Fibroblast of skin of right biceps (primary cell): Measurements from ENCODE around the gene ITM2C.
A peak's percentile ranks its signal among the peaks of the same experiment; 100 is the strongest.

Experiments
- DNase-seq: peaks from one replicate; pipeline ENCODE4 v3.0.0-alpha.2; 2013

ITM2C gene, protein sequence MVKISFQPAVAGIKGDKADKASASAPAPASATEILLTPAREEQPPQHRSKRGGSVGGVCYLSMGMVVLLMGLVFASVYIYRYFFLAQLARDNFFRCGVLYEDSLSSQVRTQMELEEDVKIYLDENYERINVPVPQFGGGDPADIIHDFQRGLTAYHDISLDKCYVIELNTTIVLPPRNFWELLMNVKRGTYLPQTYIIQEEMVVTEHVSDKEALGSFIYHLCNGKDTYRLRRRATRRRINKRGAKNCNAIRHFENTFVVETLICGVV

DNA sequence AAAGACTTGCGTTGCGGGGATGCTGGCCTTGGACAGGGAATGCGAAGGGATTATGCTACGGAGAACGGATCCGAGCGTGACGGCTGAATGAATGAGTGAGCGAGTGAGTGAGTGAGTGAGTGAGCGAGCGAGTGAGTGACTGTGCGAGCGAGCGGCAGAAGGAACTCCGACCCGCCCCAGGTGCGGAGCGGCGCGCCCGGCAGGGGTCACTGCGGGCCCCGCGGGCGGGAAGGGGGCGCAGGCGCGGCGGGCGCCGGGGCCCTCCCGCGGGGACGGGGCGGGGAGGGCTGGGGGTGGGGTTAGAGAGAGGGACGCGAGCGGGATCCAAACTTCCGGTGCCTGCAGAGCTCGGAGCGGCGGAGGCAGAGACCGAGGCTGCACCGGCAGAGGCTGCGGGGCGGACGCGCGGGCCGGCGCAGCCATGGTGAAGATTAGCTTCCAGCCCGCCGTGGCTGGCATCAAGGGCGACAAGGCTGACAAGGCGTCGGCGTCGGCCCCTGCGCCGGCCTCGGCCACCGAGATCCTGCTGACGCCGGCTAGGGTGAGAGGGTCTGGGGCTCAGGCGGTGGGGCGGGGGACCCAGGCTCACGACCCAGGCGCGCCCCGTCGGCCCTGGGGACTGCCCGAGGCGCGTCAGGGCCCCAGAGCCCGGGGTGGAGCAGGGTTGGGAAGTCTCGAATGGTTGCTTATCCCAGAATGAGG is at the start of gene ITM2C:
Gene ITM2C, plus strand, starts transcription at position 338 of the 702 bp plus-strand sequence. Its CDS starts 84 bp downstream, at position 422.
- DNase-seq = peak; percentile 76

DNA sequence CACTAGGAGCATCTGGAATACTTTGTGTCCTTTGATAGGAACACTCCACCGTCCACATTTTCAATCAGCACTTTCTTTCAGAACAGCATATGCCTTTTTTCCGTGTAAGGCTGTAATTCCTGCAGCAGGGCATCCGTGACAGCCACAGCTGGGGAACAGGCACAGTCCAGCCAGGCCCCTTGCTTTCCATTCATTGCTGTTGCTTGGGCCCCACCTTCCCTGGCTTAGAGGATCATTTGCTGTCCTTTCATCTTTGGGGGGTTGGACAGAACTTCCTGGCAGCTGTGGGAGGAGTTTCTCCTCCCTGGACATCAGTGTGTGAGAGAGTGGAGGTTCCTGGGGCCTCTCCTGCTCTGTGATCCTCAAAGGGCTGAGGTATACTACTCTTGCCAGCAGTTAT is 49.7 kb upstream of the ITM2C start:
- no peak for DNase-seq

DNA sequence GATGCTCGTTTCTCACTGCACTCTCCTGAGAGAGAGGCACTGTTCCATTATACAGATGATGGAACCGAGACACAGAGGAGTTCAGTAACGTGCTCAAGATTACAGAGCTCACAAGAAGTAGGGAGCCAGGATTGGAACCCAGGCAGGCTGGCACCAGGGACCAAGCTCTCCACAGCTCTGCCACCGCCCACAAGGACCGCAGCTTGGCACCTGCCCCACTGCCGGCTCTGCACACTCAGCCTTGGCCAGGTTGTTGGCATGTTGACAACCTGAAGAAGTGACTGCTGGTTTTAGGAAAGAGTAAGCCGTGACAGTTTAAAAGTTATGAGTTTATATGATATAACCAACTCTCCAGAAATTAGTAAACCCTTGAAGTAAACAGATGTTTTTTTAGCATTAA is 48.0 kb upstream of the ITM2C start:
- no peak for DNase-seq

DNA sequence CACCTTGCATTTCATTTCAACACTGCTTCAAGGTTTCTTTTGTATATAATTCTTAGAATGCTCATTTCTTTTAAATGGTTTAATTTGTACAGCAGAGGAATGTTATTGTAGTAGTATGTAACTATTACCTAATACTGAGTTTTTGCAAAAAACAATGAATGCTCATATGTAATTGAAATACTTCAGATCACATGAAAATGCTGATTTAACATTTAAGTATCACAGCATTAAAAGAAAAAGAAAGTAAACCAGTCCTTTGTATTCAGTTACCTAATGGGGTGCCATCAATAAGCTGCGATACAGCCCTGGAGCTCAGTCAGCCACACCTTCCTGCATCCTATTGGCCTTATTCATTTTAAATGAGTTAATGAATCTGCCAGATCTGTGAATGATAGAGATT is 45.3 kb upstream of the ITM2C start:
- no peak for DNase-seq

DNA sequence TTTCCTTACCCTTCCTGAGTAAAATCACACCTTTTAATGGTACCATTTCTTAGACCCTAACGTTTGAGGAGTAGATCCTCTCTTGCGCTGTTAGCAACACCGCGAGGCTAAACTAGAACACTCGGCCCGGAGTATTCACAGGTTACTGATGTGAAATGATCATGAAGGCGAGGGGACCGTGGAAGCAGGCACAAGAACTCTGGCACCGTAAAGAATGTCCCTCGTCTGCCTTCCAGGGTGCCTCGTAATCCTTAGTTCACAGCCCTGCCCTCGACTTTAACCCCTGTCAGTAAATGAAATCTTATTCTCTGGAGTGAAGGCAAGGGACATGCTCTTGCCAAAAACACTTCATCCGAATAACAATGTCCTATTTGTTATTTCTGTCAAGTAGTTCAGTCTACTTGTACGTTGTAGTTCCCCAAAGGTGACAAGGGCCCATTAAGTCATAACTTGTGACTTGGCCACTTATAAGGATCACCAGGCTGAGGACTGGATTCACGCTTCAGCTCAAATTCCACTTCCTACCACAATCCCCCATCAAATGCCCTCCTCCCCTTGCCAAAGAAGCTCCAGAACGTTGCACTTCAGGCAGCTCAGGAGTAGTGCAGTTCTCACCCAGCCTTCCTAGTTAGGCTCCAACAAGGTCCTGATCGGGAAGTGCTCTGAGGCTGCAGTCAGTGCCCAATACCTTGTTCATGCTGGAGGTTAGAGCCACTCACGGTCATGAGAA is 43.3 kb upstream of the ITM2C start:
- no peak for DNase-seq

DNA sequence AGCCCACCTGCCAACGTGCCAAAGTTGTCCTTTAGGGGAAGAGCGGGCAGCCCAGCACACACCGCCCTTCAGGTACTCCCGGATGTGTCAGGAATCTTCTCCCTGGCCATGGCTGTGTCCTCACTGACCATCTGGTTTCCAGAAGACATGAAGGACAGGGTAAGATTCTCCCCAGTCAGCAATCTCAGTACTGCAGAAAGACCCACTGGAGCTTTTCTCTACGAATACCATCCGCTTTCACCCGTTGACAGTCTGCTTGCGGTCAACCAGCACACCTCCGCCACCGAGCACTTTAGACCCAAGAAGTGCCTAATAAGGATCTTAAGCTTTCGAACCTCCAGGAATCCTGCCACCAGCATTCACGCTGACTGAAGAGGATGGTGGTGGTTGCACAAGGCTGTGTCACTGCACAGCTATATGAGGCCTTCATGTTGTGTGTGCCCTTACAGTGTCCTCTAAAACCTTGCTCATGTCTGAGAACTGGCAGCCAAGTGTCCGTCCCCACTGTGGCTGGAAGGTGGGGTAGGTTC is 42.7 kb upstream of the ITM2C start:
- DNase-seq = no peak

DNA sequence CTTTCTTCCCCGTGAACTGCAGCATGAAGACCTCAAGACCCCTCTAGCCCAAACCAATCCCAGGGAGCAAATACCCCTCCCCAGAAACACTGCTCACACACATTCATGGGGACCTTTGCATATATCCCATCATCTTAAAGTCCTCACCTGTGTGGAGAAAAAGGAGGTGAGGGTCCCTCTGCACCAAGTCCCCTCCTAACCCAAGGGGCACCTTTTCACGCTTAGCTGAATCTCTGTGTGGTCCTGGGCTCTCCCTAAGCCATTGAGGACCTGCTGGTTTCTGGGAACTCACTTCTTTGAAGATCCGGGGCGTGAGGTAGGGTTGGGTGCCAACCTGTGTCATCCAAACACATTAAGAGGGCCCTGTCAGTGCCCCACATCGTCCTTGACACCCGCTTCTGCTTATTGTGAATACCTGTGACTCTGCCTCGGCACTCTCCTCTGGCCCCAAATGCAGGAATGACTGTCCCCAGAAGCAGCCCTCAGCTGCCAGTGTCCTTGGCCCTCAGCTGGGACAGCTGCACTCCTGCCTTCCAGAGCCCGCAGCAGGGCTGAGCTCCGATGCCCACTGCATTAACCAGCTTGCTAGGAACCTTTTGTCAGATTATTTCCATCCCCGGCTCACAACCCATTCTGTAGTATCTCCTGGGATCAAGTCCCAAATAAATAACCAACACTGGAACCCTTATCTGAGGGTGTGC is 41.3 kb upstream of the ITM2C start:
- no peak for DNase-seq

DNA sequence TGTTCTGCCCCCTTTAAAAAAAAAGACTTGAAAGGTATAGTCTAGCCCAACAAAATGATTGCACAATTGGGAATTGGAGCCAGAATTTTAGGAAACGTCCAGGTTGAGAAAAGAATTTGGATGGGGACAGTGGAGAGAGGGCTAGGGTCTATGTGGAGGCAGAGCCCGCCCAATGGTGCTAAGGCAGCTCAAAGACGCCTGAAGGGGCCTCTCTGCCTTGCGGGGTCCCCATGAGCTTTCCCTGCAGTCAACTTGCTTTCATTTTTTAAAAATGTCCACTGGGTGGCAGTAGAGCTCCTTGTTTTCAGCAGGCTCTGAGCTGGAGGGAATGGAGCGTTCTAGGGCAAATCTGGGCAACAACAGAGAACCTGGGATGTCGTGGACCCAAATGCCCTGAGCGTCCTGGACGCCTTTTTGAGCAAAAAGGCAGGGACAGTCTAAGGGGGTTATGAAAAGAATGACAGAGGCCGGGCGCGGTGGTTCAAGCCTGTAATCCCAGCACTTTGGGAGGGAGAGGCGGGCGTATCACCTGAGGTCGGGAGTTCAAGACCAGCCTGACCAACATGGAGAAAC is 40.2 kb upstream of the ITM2C start:
- DNase-seq = peak; percentile 79

DNA sequence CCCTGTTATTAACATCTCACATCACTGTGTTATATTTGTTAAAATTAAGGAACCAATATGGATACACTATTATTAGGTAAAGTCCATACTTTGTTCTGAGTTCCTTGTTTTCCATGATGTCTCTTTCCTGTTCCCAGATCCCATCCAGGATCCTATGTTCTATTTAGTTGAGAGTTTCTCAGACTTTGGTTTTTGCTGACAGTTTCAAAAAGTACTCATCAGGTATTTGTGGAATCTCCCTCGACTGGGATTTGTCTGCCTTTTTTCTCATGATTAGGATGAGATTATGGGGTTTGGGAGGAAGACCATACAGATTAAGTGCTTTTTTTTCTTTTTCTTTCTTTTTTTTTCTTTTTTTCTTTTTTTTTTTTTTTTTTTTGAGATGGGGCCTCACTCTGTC is 39.4 kb upstream of the ITM2C start:
- no peak for DNase-seq

DNA sequence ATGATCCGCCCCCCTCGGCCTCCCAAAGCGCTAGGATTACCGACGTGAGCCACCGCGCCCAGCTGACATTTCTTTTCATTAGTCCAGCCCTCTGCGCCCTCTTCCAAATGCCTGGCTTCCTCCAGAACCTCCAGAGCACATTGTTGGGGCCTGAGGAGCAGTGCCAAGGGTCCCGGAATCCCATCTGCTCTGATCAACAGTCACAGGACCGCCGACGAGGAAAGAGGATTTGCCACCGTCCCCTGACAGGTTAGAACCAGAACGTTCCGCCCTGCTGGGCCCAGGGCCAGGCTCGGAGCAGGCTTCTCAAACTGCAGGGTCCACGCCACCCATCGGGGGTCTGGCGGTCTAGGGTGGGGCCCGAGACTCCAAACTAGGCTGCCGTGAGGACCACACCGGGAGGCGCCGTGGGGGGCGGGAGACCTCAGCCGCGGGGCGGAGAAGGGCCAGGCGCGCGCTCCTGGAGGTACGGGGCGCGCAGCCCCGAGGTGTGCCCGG is 36.9 kb upstream of the ITM2C start:
- DNase-seq = no peak

DNA sequence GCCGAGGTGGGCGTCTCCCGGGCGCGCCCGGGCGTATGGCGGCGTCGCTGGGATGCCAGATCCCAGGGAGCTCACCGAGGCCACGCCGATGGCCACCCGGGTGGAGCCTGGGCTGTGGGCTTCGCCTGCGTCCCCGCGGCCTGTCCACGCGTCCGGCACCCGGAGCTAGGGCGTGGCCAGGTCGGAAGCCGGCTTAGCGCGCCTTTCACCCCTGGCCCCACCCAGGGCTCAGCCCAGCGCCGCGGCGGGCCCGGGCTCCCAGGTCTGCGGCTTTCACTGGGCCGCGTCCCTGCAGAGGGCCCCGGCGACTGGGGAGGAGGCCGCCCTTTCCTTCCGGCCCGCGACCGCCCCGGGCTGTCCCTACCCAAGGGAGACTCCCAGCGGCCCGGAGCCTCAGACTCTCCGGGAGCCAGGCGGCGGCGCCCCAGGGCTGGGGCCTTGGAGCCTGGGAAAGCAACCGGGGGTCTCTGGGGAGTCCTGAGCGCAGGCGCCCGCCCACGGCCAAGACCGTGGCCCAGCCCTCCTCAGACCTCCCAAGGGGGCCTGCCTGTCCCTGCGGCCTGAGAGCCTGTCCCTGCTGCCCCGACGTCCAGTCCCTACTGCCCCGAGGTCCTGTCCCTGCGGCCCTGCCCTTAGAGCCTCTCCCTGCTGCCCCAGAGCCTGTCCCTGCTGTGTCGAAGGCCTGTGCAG is 36.3 kb upstream of the ITM2C start:
- no peak for DNase-seq

DNA sequence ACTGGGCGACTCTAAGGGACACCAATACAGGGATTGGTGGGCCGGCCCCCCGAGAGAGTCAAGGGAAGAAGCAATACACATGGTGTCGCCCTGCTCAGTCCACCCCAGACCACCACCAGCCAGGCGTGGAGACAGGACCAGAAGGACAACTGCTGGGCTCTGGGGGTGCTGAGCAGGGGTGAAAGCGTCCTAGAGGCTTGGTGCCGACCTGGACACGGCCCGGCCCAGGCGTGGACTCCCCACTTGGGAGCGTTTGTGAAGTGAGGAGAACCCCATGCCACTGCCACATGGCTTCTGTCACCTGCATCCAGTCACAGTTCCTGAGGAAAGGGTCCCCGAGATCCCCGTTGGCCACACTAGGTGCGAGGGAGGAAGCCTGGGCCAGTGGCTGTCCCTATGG is 35.4 kb upstream of the ITM2C start:
- DNase-seq = no peak

DNA sequence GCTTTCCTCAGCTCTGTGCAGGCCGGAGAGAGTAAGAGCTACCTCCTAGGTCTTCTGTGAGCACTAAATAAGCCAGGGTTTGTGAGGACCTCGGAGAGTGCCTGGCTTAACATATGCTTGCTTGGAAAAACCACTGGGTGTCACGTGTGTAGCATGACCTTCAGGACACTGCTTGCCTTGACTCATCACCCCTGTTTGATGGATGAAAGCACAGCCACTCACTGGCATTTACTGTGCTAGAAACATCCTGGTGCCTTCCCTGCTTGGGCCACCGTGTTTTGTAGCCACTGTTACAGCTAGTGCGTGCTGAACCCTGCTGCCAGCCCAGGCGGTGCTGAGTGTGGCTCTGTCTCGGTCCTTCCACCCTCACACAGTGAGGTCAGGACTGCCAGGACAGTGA is 34.8 kb upstream of the ITM2C start:
- no peak for DNase-seq

DNA sequence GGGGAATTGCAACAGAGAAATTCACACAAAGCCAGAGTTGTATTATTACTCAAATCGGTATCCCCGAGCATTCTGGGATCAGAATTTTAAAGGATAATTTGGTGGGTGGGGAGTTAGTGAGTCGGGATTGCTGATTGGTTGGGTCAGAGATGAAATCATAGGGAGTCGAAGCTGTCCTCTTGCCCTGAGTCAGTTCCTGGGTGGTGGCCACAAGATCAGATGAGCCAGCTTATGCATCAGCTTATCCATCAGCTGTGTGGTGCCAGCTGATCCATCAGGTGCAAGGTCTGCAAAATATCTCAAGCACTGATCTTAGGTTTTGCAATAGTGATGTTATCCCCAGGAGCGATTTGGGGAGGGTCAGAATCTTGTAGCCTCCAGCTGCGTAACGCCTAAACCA is 34.3 kb upstream of the ITM2C start:
- DNase-seq = peak; percentile 8

DNA sequence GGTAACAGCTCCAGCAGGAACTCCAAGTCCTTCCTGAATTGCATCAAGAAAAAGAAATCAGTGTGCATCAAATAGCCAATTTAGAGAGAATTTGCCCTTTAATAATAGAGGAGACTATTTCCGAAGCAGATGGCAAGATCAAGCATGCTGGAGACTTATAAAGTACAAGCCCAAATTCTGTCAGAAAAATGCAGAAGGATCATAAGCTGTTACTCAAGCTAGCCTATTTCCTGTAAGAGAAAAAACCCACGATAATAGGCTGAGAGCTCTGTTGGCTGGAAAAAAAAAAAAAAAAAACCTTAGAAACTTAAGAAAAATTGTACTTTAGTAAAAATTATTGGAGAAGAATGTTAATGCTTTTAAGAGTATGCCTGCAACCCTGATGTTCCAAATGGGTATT is 24.4 kb upstream of the ITM2C start:
- DNase-seq = no peak

DNA sequence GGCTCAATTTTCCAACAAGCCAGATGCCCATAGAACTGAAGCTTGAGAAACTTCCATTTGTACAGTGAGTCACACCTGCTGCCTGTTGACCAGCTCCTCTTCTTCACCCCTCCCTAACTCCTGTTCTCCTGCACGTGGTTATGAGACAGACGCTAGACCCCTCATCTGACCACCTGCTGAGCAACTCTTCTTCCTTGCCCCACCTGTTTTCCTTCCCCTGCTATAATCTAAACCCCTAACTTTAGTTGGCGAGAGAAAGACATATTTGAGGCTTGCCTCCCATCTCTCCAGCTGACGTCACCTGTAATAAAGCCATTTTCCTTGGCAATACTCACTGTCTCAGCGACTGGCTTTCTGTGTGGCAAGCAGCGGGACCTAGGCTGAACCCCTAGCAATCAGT is 22.3 kb upstream of the ITM2C start:
- no peak for DNase-seq

DNA sequence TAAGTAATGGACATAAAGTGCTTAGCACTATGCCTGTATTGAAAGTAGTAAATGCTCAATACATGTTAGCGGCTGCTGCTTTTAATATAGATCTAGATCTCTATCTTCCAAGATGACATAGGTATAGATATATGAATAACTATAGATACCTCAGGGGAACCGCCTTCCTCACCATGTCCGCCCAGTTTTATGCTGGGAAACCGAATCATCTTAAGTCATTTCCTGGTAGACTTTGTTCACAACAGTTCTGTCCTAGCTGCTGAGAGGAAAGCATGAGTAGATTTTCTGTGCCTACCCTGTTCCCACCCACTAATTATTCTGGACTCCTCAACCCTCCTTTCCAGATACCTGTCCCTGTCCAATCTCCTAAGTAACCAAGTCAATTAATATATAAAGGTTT is 21.6 kb upstream of the ITM2C start:
- no peak for DNase-seq

DNA sequence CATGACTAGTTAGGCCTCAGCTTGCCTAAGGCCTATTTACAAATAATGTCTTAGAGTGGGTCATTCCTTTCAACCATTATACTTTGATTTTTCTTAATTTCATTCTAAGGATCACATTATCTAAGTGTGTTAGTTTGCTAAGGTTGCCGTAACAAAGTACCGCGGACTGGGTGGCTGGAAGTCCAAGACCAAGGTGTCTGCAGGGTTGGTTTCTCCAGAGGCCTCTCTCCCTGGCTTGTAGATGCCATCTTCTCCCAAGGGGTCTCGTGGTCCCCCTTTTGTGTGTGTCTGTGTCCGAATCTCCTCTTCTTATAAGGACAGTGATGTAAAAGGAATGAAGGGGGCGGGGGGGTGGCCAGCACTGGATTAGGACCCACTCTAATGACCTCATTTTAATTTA is 18.4 kb upstream of the ITM2C start:
- DNase-seq = no peak

DNA sequence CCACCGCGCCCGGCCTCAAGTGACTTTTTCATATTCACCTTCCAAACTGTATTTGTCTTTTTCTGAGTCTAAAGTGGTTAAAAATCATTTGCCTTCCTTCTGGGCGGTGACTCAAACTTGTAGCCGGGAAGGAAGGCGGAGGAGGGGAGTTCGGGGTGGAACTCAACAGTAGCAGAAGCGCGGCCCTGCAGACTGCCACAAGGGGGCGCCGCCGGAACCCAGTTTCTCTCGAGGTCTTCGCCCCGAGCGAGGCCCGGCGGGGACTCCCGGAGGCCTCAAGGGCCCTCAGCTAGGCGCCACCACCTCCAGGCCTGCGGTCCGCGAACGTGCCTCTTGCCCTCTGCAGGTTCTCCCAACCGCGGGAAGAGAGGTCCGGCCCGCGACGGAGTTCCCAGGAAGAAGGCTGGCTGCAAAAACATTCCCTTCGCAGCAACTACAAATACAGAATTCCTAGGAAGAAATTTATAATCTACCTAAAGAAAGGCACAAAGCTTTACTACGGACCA is 16.8 kb upstream of the ITM2C start:
- DNase-seq = peak; percentile 87

DNA sequence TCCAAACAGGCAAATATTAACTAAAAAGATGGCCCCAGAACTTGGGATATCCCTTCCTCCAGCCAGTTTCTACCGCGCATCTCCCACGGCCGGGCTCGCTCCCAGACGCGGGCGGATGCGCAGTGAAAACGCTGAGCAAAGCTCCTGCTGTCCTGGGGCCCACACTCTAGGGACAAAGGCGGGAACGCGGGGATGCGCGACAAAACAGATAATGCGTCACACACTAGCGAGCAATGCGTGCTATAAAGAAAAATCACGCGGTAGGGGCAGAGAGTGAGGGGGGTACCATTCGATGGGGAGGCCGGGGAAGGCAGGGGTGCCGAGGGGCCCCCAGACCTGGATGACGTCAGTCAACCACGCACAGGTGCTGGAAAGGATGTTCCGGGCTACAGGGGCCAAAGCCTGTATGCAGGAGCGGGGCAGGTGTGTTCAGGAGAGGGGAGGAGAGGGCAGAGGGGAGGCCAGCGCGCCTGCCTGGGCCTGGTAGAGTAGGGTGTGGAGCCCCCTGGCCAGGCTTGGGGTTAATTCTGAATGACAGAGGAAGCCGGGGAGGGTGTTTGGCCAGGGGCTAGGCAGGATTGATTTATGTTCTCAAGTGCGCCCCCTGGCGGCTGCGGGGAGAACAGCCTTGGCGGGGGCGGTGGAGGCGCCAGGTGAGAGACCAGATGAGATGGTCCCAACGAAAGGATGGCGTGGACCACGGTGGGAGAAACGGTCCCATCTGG is 14.9 kb upstream of the ITM2C start:
- DNase-seq = no peak

DNA sequence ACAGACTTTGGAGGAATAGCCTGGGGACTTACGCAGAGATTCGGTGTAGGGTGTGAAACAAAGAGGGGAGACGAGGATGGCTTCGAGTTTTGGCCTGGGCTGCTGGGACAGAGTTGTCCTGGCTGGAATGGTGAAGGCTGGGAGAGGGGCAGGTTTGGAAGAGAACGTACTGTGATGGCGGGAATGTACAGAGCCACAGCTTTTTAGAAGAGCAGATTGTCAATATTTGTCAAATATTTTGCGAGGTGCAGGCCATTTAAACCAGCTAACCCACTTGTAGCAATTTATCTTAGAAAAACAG is 14.4 kb upstream of the ITM2C start:
- DNase-seq = no peak
